ENCODE measurements around the gene LSMEM2. TPM values are rescaled to one million over a fixed set of nuclear protein-coding genes. Genes with fewer than 3 reads are reported as not detected.

LSMEM2 gene
- total RNA-seq, 1 donor from 2014 or later = not detected

- no peak for TF ChIP-seq CTCF (conservative IDR thresholded peaks at IDR 0.05; ENCODE audit: low read depth, low read length)
- no peak for DNase-seq (ENCODE audit: low read depth)
- no peak overlapping the region for H3K4me3 ChIP-seq (ENCODE audit: low read depth, low read length)
Observed at GRCh38 chr3:50314342-50314741, 35.5 kb downstream of the LSMEM2 start.

- no peak for TF ChIP-seq CTCF (conservative IDR thresholded peaks at IDR 0.05; ENCODE audit: low read depth, low read length)
Observed at GRCh38 chr3:50314816-50315215, 35.9 kb downstream of the LSMEM2 start.

GRCh38 chr3:50316657-50317242 lies 37.9 kb downstream of the LSMEM2 start:
- no peak for DNase-seq (ENCODE audit: low read depth)

More at GRCh38 chr3:50314816-50315215, 35.9 kb downstream of the LSMEM2 start:
- no peak for DNase-seq (ENCODE audit: low read depth)
- H3K4me3 ChIP-seq (ENCODE audit: low read depth, low read length) = no peak overlapping the region

GRCh38 chr3:50317300-50317699 lies 38.4 kb downstream of the LSMEM2 start:
- TF ChIP-seq CTCF (conservative IDR thresholded peaks at IDR 0.05; ENCODE audit: low read depth, low read length) = no peak
- no peak for DNase-seq (ENCODE audit: low read depth)
- H3K4me3 ChIP-seq (ENCODE audit: low read depth, low read length) = no peak overlapping the region

More at GRCh38 chr3:50316657-50317242, 37.9 kb downstream of the LSMEM2 start:
- no peak for TF ChIP-seq CTCF (conservative IDR thresholded peaks at IDR 0.05; ENCODE audit: low read depth, low read length)
- H3K4me3 ChIP-seq (ENCODE audit: low read depth, low read length) = no peak overlapping the region

GRCh38 chr3:50318163-50318562 lies 39.3 kb downstream of the LSMEM2 start:
- no peak for DNase-seq (ENCODE audit: low read depth)
- TF ChIP-seq CTCF (conservative IDR thresholded peaks at IDR 0.05; ENCODE audit: low read depth, low read length) = no peak
- no peak overlapping the region for H3K4me3 ChIP-seq (ENCODE audit: low read depth, low read length)

- DNase-seq (ENCODE audit: low read depth) = no peak
- H3K4me3 ChIP-seq (ENCODE audit: low read depth, low read length) = no peak overlapping the region
- TF ChIP-seq CTCF (conservative IDR thresholded peaks at IDR 0.05; ENCODE audit: low read depth, low read length) = no peak
Observed at GRCh38 chr3:50318615-50319014, 39.7 kb downstream of the LSMEM2 start.

Data from epithelial cell of proximal tubule (primary cell).